Smooth muscle cell of the brain vasculature (primary cell): ENCODE results near the gene LINC01488.

Experiments
- DNase-seq: peaks from one replicate; pipeline ENCODE4 v3.0.0-alpha.2; 2012; ENCODE audit warnings: low read depth, low spot score

LINC01488 gene

GRCh38 chr11:69479591-69480271 is 1.7 kb upstream of the LINC01488 start:
- DNase-seq = no peak

DNA sequence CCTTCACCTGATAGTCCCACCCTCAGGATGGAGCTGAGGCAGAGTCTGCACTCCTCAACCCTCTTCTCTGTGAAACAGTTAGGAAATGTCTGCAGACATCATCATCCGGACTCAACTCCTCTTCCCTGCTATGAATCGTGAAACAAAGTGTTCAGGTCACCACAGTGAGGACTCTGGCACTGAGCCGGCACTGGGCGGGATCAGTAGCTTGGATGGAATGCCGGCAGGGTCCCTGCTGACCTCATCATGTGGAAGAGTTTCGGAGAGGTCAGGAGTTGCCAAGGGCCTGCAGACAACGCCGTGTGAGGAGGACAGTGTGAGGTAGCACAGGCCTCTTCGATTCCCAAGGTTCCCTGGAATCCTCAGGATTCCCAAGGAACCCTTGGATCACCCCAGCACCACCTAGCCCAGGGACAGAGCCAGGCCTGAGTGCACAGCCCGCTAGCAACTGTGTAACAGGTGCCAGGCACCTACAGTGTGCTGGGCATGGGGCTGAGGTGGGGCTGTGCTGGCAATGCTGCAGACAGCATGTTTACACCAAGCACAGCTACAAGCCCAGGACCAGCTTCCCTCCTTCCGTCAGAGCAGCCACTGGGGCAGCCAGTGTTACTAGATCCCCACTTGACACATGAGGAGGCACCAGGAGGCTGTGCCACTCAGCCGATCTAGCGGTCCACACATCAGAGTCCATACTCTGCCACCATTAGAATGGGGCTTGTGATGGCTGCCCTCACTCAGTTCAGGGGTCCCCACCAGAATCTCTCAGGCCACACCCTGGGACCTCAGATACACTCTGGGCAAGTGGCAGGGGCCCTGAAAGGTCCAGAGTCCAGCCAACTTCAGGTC is 693 bp upstream of the LINC01488 start:
- DNase-seq = peak; percentile 21

DNA sequence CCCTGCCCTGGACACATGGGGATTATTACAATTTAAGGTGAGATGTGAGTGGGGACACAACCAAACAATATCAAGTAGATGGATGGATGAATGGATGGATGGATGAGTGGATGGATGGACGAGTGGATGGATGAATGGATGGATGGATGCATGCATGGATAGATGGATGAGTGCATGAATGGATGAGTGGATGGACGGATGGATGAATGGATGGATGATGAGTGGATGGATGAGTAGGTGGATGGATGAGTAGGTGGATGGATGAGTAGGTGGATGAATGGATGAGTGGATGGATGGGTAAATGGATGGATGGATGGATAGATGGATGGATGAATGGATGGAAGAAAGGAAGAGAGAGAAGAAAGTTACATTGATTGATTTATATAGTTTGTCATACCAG is 859 bp downstream of the LINC01488 start:
- DNase-seq = no peak

DNA sequence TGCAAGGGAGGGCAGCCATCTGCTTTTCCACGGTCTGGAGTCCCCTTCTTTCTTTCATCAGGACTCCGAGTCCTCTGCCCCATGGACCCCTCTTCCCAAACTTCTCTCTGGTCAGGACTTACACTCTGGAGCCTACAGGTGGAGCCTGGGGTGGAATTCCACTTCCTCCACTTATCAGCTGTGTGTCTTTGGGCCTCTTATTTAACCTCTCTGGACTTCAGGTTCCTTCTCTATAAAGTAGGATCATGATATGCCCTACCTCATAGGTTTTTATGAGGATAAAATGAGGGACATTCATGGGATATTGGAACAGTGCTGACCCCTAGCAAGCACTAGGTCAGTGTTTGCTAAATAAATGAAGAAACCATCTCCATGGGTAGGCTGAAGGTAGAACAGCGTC is 1.7 kb downstream of the LINC01488 start:
- DNase-seq = no peak

- DNase-seq = no peak
Observed at GRCh38 chr11:69483691-69484426, 2.4 kb downstream of the LINC01488 start.

DNA sequence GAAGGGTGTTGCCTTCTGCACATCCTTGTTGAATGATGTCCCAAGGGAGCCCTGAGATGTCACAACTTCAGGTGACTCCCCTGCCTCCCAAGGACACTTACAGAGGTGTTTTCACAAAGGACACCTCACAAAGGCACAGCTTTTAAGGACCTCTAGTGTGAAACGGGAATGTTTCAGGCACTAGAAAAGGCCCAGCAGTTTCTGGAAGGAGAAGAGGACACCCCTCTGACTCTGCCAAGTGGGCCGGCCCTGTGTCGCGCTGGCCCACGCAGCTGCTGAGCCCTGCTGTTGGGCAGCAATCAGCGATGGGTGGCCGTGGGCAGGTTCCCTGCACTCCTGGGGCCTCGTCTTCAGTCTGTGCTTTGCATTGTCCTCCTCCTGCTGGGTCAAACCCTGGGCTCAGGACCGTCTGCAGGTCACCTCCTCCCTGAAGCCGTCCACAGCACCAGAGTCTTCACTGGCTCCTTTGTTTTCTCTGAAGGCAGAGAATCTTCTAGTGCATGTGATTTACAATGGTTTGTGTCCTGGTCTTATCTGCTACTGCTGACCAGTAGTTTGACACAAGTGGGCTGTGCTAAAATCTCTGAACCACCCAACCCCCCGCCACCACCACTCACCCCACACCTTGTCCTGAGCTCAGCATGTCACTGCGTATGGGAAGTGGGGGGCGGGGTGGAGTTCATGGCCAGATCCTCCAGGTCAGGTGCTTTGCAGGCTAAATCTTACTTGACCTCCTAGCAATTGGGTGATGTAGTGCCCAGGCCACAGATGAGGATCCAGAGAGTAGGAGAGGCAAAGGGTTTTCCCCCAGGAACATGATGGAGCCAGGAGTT is 3.2 kb downstream of the LINC01488 start:
- DNase-seq = no peak

DNA sequence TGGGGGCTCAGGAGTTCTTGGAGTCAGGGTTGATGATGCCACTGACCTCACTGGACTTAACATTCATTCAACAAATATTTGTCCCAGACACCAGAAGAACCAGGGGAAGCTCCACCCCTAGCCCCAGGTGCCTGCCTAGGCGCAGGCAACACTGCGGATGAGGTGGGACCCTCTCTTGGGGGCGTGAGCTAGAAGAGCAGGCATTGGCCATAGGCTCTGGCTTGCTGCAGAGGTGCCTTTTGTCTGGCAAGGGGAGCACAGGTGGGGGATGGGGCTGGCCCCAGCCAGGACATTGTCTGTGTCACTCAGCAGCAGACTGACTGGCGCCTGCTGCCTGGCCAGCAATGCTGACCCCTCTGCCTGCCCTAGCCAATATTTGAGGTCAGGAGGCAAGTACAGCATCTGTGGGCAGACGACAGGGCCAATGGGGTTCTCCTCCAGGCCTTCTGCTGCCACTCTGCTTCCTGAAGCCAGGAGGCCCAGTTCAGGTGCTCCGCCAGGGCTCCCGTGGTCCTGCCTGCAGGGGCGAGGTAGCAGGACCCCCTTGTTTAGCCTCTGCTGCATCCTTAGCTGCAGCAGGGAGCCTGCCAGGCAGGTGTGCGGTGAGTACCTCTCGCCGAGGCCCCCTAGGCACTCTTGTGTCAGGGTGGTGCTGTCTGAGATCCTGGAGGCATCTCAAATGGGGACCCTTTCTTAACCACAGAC is 4.0 kb downstream of the LINC01488 start:
- DNase-seq = no peak

- no peak for DNase-seq
Observed at GRCh38 chr11:69486056-69486772, 4.8 kb downstream of the LINC01488 start.

GRCh38 chr11:69486773-69487291 is 5.4 kb downstream of the LINC01488 start:
- no peak for DNase-seq

DNA sequence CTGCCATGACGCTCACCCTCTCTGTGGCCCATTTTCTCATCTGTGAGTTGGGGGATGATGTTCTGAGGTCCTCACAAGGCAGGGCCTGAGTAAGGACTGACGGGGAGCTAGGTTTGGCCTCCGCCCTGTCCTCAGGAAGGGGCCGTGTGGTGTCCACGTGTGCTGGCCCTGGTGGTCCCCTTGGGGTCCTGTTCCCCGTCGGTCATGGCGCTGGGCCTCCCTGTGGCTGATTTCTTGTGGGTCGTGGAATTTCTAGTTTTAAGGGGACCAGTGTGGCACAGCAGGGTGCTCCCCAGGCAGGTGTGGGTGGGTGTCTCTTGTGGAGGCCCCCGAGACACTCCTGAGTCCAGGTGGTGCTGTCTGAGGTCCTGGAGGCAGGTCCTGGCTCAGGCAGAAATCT is 5.9 kb downstream of the LINC01488 start:
- no peak for DNase-seq

GRCh38 chr11:69487849-69488542 is 6.5 kb downstream of the LINC01488 start:
- DNase-seq = no peak

DNA sequence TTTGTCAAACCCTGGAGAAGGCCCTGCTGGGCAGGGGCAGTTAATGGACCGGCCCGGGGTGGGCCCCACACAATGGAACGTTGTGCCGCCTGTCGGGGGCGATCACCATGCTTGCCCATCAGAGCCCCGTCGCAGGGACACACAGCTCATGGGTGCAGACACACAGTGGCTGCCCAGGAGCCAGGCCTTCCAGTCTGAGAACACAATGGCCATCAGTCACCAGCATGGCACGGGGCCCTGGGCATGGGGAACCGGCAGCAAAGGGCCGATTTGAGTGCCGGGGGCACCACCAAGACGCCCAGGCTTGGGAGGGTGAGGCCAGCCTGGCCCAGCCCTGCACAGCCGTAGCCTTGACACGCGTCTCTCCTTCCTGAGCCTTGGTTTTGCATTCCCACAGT is 7.1 kb downstream of the LINC01488 start:
- no peak for DNase-seq

- DNase-seq = no peak
Observed at GRCh38 chr11:69489031-69489745, 7.7 kb downstream of the LINC01488 start.

GRCh38 chr11:69489746-69490365 is 8.4 kb downstream of the LINC01488 start:
- DNase-seq = no peak

- DNase-seq = no peak
Observed at GRCh38 chr11:69490516-69490915, 9.1 kb downstream of the LINC01488 start.

DNA sequence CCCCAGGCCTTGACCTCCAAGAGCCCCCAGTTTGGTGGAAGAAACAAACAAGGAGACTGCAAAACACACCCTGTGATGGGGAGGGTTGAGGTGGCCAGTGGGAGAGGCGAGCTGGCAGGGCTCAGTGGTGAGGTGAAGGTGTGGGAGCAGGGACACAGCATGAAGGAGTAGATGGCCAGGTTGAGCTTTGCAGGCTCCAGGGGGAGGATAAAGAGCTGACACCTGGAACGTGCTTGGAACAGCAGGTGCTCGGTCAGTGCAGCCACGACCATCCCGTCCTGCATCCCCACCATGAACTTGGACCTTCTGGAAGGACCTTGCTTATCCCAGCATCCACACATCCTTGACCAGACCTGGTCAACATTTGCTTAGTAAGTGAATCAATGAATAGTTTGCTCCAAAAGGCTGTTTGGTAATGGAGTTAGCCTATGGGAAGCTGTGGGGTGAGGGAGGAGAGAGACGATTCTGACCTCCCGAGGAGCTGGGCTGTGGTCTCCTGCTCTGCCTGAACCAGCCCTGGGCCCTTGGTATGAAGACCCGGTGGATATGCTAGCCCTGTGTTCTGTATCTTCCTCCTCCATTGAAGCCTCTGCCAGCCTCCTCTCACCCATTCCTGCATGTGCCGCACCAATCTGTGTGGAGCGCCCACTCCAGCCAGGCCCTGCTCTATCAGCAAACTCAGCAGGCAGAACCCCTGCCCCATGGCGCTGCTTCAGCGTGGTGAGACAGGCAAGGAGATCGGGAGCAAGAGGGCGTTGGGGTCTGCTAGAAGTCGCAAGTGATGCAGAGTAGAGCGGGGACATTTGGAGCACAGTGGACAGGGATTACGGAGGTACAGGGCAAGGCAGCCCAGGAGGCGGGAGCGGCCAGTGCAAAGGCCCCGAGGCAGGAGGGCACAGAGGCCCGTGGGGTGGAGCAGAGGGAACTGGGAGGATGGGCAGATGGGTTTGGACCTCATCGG is 9.9 kb downstream of the LINC01488 start:
- DNase-seq = no peak
